Measurements from ENCODE around the gene HSD17B8.

Gene HSD17B8

DNA sequence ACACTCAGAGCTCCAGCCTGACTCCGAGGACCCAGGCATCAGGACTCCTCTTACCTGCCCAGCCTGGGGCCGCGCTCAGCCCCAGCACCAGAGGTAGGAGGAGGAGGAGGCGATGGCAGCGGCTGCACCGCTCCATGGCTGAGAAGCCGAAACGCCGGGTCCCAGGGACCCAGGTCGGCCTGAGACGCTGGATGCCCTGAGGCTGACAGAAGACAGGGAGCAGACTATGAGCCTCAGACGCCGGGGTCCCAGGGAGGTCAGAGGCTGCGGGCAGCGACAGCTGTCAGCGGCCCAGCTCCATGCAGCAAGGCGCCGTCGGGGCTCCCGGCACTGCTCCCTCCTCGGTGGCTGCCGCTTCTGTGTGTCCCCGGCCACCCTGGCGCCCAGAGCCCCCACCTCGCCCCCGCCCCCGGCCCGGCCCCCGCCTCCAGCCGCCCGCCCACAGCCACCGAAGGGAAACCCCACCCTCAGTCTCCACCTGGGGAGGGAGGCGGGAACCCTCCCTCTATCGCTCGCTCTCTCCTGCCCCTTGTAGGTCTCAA lies 12.3 kb upstream of the HSD17B8 start, which contains the start of gene COL11A2:
COL11A2 (minus strand) TSS at position 363 of the 542 bp plus-strand sequence; CDS start at position 136, 227 bp downstream.
- TF ChIP-seq TCF12 (IDR thresholded peaks at IDR 0.05; ENCODE audit: low read depth) (no peak), TEAD4 (IDR thresholded peaks at IDR 0.05) (no peak), ZBTB7A (IDR thresholded peaks at IDR 0.05; ENCODE audit: low read depth) (no peak), YY1 (IDR thresholded peaks at IDR 0.05; ENCODE audit: low read depth) (no peak), EGR1 (IDR thresholded peaks at IDR 0.05) (no peak), CEBPB (IDR thresholded peaks at IDR 0.05) (no peak), TAF1 (IDR thresholded peaks at IDR 0.05; ENCODE audit: low read depth) (no peak), EP300 (IDR thresholded peaks at IDR 0.05; ENCODE audit: borderline replicate concordance) (no peak), NFIC (IDR thresholded peaks at IDR 0.05) (no peak), FOXM1 (IDR thresholded peaks at IDR 0.05; ENCODE audit: borderline replicate concordance, low read depth) (no peak), CREB1 (IDR thresholded peaks at IDR 0.05; ENCODE audit: low read depth) (no peak), RAD21 (IDR thresholded peaks at IDR 0.05; ENCODE audit: low read depth) (no peak)
- TF ChIP-seq, protein P1, sequence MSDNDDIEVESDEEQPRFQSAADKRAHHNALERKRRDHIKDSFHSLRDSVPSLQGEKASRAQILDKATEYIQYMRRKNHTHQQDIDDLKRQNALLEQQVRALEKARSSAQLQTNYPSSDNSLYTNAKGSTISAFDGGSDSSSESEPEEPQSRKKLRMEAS (IDR thresholded peaks at IDR 0.05), result no peak
- TF ChIP-seq, protein P2, sequence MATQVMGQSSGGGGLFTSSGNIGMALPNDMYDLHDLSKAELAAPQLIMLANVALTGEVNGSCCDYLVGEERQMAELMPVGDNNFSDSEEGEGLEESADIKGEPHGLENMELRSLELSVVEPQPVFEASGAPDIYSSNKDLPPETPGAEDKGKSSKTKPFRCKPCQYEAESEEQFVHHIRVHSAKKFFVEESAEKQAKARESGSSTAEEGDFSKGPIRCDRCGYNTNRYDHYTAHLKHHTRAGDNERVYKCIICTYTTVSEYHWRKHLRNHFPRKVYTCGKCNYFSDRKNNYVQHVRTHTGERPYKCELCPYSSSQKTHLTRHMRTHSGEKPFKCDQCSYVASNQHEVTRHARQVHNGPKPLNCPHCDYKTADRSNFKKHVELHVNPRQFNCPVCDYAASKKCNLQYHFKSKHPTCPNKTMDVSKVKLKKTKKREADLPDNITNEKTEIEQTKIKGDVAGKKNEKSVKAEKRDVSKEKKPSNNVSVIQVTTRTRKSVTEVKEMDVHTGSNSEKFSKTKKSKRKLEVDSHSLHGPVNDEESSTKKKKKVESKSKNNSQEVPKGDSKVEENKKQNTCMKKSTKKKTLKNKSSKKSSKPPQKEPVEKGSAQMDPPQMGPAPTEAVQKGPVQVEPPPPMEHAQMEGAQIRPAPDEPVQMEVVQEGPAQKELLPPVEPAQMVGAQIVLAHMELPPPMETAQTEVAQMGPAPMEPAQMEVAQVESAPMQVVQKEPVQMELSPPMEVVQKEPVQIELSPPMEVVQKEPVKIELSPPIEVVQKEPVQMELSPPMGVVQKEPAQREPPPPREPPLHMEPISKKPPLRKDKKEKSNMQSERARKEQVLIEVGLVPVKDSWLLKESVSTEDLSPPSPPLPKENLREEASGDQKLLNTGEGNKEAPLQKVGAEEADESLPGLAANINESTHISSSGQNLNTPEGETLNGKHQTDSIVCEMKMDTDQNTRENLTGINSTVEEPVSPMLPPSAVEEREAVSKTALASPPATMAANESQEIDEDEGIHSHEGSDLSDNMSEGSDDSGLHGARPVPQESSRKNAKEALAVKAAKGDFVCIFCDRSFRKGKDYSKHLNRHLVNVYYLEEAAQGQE (IDR thresholded peaks at IDR 0.05; ENCODE audit: low read depth), result no peak
- TF ChIP-seq, protein P3, sequence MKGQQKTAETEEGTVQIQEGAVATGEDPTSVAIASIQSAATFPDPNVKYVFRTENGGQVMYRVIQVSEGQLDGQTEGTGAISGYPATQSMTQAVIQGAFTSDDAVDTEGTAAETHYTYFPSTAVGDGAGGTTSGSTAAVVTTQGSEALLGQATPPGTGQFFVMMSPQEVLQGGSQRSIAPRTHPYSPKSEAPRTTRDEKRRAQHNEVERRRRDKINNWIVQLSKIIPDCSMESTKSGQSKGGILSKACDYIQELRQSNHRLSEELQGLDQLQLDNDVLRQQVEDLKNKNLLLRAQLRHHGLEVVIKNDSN (IDR thresholded peaks at IDR 0.05), result no peak

DNA sequence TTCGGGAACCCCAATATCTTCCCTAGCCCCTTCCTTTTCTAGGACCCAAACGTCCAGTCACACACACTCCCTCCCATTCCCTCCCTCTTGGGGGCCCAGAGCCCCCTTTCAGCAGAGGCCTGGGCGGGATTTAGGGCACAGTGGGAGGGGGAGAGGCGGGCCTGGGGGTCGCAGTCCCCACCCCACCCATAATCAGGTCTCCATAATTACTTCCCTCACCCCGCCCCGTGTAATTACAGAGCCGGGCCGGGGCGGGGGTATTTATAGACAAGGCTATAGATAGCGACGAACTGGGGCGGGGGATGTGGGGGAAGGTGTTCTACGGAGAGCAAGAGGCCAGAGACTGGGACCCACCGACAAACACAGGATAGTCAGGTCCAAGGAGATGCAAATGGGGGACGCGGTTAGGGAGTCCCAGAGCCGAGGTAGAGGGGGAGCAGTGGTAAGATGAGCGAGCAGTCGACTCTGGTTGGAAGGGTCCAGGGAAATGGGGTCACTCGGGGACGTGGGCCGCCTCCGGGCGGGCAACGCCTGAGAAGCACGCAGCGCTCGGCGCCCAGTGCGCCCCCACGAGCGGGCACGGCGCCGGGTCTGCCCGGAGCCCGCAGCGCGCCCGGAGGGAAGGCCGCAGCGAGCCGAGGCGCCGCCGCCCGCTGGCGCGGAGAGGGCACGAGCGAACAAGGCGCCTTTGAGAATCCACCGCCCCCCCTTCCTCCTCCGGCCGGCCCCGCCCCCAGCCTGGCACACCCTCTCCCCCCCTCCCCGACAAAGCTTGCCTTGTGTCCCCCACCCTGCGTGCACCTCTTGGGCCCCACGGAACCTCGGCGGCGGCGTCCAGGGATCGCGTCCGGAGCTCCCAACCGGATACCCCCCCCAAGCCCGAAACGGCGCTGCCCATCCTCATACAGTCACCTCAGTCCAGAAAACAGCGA lies 11.5 kb upstream of the HSD17B8 start:
- TF ChIP-seq TEAD4 (IDR thresholded peaks at IDR 0.05) (no peak), TCF12 (IDR thresholded peaks at IDR 0.05; ENCODE audit: low read depth) (no peak), FOXM1 (IDR thresholded peaks at IDR 0.05; ENCODE audit: borderline replicate concordance, low read depth) (no peak), CREB1 (IDR thresholded peaks at IDR 0.05; ENCODE audit: low read depth) (no peak), ZBTB7A (IDR thresholded peaks at IDR 0.05; ENCODE audit: low read depth) (0 out of 2 replicates have a peak, but pooled peaks have one; percentile 27)
- TF ChIP-seq, protein P3 (IDR thresholded peaks at IDR 0.05), result no peak

- TF ChIP-seq CREB1 (IDR thresholded peaks at IDR 0.05; ENCODE audit: low read depth) (no peak), YY1 (IDR thresholded peaks at IDR 0.05; ENCODE audit: low read depth) (no peak), ZBTB7A (IDR thresholded peaks at IDR 0.05; ENCODE audit: low read depth) (no peak), CEBPB (IDR thresholded peaks at IDR 0.05) (no peak), RAD21 (IDR thresholded peaks at IDR 0.05; ENCODE audit: low read depth) (no peak), TEAD4 (IDR thresholded peaks at IDR 0.05) (no peak), FOXM1 (IDR thresholded peaks at IDR 0.05; ENCODE audit: borderline replicate concordance, low read depth) (no peak), NFIC (IDR thresholded peaks at IDR 0.05) (no peak), TAF1 (IDR thresholded peaks at IDR 0.05; ENCODE audit: low read depth) (no peak)
- TF ChIP-seq, protein P2 (IDR thresholded peaks at IDR 0.05; ENCODE audit: low read depth), result no peak
- TF ChIP-seq, protein P1 (IDR thresholded peaks at IDR 0.05), result no peak
- TF ChIP-seq, protein P3 (IDR thresholded peaks at IDR 0.05), result no peak
Measured at GRCh38 chr6:33193619-33194018, 10.8 kb upstream of the HSD17B8 start.

- TF ChIP-seq, protein P3 (IDR thresholded peaks at IDR 0.05), result no peak
- TF ChIP-seq EGR1 (IDR thresholded peaks at IDR 0.05), result no peak
- TF ChIP-seq FOXM1 (IDR thresholded peaks at IDR 0.05; ENCODE audit: borderline replicate concordance, low read depth), result no peak
- TF ChIP-seq NFIC (IDR thresholded peaks at IDR 0.05), result no peak
- no peak for TF ChIP-seq TEAD4 (IDR thresholded peaks at IDR 0.05)
- TF ChIP-seq, protein P1 (IDR thresholded peaks at IDR 0.05), result no peak
- TF ChIP-seq EP300 (IDR thresholded peaks at IDR 0.05; ENCODE audit: borderline replicate concordance), result no peak
- no peak for TF ChIP-seq TAF1 (IDR thresholded peaks at IDR 0.05; ENCODE audit: low read depth)
- no peak for TF ChIP-seq CREB1 (IDR thresholded peaks at IDR 0.05; ENCODE audit: low read depth)
Measured at GRCh38 chr6:33194431-33194979, 9.9 kb upstream of the HSD17B8 start.
